HFFc6 (cell line): ENCODE results near the gene TAS2R16. TPM values are rescaled to one million over a fixed set of nuclear protein-coding genes. Genes with fewer than 3 reads are reported as not detected.

Source experiments
- DNase-seq: peaks from one replicate; pipeline ENCODE4 v3.0.0-alpha.2; 2018
- H3K27ac Mint-ChIP-seq: 2 replicates; pipeline ENCODE4 v1.8.0; 2020; ENCODE audit warnings: mild to moderate bottlenecking, mixed read lengths
- H3K27me3 Mint-ChIP-seq: 2 replicates; pipeline ENCODE4 v1.8.0; 2021; ENCODE audit warnings: mild to moderate bottlenecking, moderate library complexity, mixed read lengths; ENCODE audit not compliant: insufficient read depth
- H3K36me3 Mint-ChIP-seq: 2 replicates; pipeline ENCODE4 v1.8.0; 2021; ENCODE audit warnings: low read depth, mixed read lengths
- H3K4me1 Mint-ChIP-seq: 2 replicates; pipeline ENCODE4 v1.8.0; 2020; ENCODE audit warnings: low read depth, mixed read lengths
- H3K4me3 Mint-ChIP-seq: 2 replicates; pipeline ENCODE4 v1.8.0; 2020; ENCODE audit warnings: mild to moderate bottlenecking, moderate library complexity, mixed read lengths
- H3K9me3 Mint-ChIP-seq: 2 replicates; pipeline ENCODE4 v1.8.0; 2020; ENCODE audit warnings: mild to moderate bottlenecking, mixed read lengths
- long read RNA-seq: library from polyadenylated mRNA; unstranded; transcript quantifications from one replicate; pipeline ENCODE4 v2.0.0, GENCODE V29; 2019
- total RNA-seq, 6 experiments: library from RNA; stranded (reverse); fragmentation: NEBNext Ultra II Directional; extraction: Animal tissue kit (Norgen Biotek cat#: 25700); gene quantifications; 2 replicates in 1 of 6; 3 replicates in 5 of 6; pipeline ENCODE4 v1.2.3, GENCODE V29; 2021
- TF ChIP-seq, protein P1 (sequence below): fragments of 200-600 bp; sonication (generic); IDR thresholded peaks from 2 replicates; pipeline ENCODE4 v1.5.0; 2021; ENCODE audit warnings: antibody characterized with exemption, mild to moderate bottlenecking

Gene TAS2R16, protein sequence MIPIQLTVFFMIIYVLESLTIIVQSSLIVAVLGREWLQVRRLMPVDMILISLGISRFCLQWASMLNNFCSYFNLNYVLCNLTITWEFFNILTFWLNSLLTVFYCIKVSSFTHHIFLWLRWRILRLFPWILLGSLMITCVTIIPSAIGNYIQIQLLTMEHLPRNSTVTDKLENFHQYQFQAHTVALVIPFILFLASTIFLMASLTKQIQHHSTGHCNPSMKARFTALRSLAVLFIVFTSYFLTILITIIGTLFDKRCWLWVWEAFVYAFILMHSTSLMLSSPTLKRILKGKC
- total RNA-seq, result not detected
- long read RNA-seq, result 0 reads

GRCh38 chr7:122995600-122995999 lies at the start of gene TAS2R16:
TSS of gene TAS2R16 (minus strand) at chr7:122995700. CDS start at chr7:122995634, 66 bp downstream.
- H3K4me1 Mint-ChIP-seq, result no peaks in the 10 kb centered on the region
- TF ChIP-seq, protein P1, sequence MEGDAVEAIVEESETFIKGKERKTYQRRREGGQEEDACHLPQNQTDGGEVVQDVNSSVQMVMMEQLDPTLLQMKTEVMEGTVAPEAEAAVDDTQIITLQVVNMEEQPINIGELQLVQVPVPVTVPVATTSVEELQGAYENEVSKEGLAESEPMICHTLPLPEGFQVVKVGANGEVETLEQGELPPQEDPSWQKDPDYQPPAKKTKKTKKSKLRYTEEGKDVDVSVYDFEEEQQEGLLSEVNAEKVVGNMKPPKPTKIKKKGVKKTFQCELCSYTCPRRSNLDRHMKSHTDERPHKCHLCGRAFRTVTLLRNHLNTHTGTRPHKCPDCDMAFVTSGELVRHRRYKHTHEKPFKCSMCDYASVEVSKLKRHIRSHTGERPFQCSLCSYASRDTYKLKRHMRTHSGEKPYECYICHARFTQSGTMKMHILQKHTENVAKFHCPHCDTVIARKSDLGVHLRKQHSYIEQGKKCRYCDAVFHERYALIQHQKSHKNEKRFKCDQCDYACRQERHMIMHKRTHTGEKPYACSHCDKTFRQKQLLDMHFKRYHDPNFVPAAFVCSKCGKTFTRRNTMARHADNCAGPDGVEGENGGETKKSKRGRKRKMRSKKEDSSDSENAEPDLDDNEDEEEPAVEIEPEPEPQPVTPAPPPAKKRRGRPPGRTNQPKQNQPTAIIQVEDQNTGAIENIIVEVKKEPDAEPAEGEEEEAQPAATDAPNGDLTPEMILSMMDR, result no peak
- no peaks in the 10 kb centered on the region for H3K36me3 Mint-ChIP-seq

GRCh38 chr7:123043642-123044041 lies 48.1 kb upstream of the TAS2R16 start:
- peaks cover 27% of the 10 kb centered on the region for H3K9me3 Mint-ChIP-seq
- H3K4me1 Mint-ChIP-seq, result no peaks in the 10 kb centered on the region
- no peak for DNase-seq
- no peaks in the 10 kb centered on the region for H3K27me3 Mint-ChIP-seq
- TF ChIP-seq, protein P1, result no peak
- no peak overlapping the region for H3K27ac Mint-ChIP-seq
- no peaks in the 10 kb centered on the region; the same call in 1 of the 2 replicates for H3K36me3 Mint-ChIP-seq
- H3K4me3 Mint-ChIP-seq, result no peak overlapping the region

More at GRCh38 chr7:122995600-122995999, at the start of gene TAS2R16:
- Mint-ChIP-seq H3K27ac (no peak within 1 kb of the TSS), H3K9me3 (peaks cover 57% of the 10 kb centered on the region), H3K27me3 (no peaks in the 10 kb centered on the region), H3K4me3 (no peak within 1 kb of the TSS)
- no peak for DNase-seq

DNA sequence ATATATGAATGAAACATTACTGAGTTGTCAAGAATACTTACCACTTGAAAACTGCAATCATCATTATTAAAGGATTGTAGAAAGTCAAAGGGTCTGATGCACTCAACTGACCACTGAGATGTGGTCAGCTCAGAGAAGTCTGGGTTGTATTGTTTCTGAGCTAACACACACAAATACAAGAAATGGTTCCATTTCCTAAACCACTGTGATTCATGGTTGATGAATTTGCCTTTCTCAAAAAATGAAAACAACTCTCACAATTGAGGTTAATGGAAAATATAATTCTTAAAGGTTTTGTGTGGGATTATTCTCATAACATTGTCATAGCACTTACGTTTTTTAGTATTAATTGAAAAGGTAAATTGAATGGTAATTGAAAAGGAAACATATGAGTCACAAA lies 45.6 kb upstream of the TAS2R16 start:
- Mint-ChIP-seq H3K9me3 (peaks cover 16% of the 10 kb centered on the region), H3K4me1 (no peaks in the 10 kb centered on the region), H3K27me3 (no peaks in the 10 kb centered on the region), H3K4me3 (no peak overlapping the region), H3K36me3 (peaks cover 4% of the 10 kb centered on the region; the same call in 1 of the 2 replicates), H3K27ac (no peak overlapping the region)
- no peak for DNase-seq
- TF ChIP-seq, protein P1, result no peak

- Mint-ChIP-seq H3K36me3 (peaks cover 4% of the 10 kb centered on the region; the same call in 1 of the 2 replicates), H3K27me3 (no peaks in the 10 kb centered on the region), H3K27ac (no peak overlapping the region), H3K9me3 (peaks cover 17% of the 10 kb centered on the region), H3K4me1 (no peaks in the 10 kb centered on the region), H3K4me3 (no peak overlapping the region)
- no peak for DNase-seq
- TF ChIP-seq, protein P1, result no peak
Observed at GRCh38 chr7:123039269-123039668, 43.8 kb upstream of the TAS2R16 start.

- Mint-ChIP-seq H3K27ac (no peak overlapping the region), H3K36me3 (peaks cover 11% of the 10 kb centered on the region; the same call in 1 of the 2 replicates), H3K4me3 (no peak overlapping the region), H3K27me3 (no peaks in the 10 kb centered on the region), H3K9me3 (peaks cover 44% of the 10 kb centered on the region), H3K4me1 (no peaks in the 10 kb centered on the region)
- TF ChIP-seq, protein P1, result no peak
- no peak for DNase-seq
Observed at GRCh38 chr7:123034106-123034505, 38.6 kb upstream of the TAS2R16 start.
